Thoracic aorta (tissue), 2 donors: ENCODE data around the gene PITPNM3. TPM values are rescaled to one million over a fixed set of nuclear protein-coding genes. Genes with fewer than 3 reads are reported as not detected.

Source experiments
- ATAC-seq: fragments of 150-250 bp; one replicate; pipeline ENCODE4 v1.8.0; 2017; ENCODE audit warnings: low read depth; ENCODE audit not compliant: insufficient number of reproducible peaks, low FRiP score
- DNase-seq: peaks from one replicate; pipeline ENCODE4 v3.0.0-alpha.2; 2020; ENCODE audit warnings: low spot score
- H3K27ac ChIP-seq, 2 donors: fragments of 200-600 bp; sonication (generic); 1 replicate in 1 of 2; 2 replicates in 1 of 2; pipeline ENCODE4 v1.5.1; 2016; ENCODE audit warnings: mild to moderate bottlenecking in 2 of 2, moderate library complexity in 2 of 2
- H3K27me3 ChIP-seq: fragments of 200-600 bp; sonication (generic); replicated peaks from 2 replicates; pipeline ENCODE4 v1.6.0; 2016; ENCODE audit warnings: mild to moderate bottlenecking; ENCODE audit not compliant: insufficient read depth
- H3K36me3 ChIP-seq: fragments of 200-600 bp; sonication (generic); one replicate; pipeline ENCODE4 v1.5.1; 2016
- H3K4me1 ChIP-seq, 2 donors: fragments of 200-600 bp; sonication (generic); 1 replicate in 1 of 2; 2 replicates in 1 of 2; pipeline versions ENCODE4 v1.5.1 to v1.6.0; 2016; ENCODE audit warnings: low read depth in 2 of 2, mild to moderate bottlenecking in 1 of 2; ENCODE audit not compliant: control insufficient read depth in 1 of 2
- H3K4me3 ChIP-seq: fragments of 200-600 bp; sonication (generic); 2 replicates; pipeline ENCODE4 v1.5.1; 2016; ENCODE audit warnings: mild to moderate bottlenecking
- H3K9me3 ChIP-seq: fragments of 200-600 bp; sonication (generic); 2 replicates; pipeline ENCODE4 v1.5.1; 2016
- CTCF ChIP-seq: fragments of 200-600 bp; sonication (generic); IDR thresholded peaks from one replicate; pipeline ENCODE4 v1.5.1; 2019; ENCODE audit warnings: antibody characterized with exemption
- total RNA-seq, 2 donors: library from RNA; depleted of rRNA; stranded (reverse); fragments of >200 nt; gene quantifications; one replicate each; pipeline versions ENCODE4 v1.1.0 to v1.2.3, GENCODE V29; 2016

Gene PITPNM3
- total RNA-seq, 2 donors from 2014 or later = 1.8 to 3.1 TPM

- Histone ChIP-seq H3K4me3 (no peak overlapping the region), H3K9me3 (no peaks in the 10 kb centered on the region), H3K36me3 (no peaks in the 10 kb centered on the region), H3K4me1 (peaks cover 0 to 16% of the 10 kb centered on the region in 2 donors), H3K27ac (no peak overlapping the region), H3K27me3 (no peaks in the 10 kb centered on the region)
- DNase-seq (no peak), ATAC-seq (no peak)
- TF ChIP-seq CTCF = no peak
Observed at GRCh38 chr17:6442775-6443174, 113.6 kb downstream of the PITPNM3 start.

GRCh38 chr17:6439951-6440350, 116.4 kb downstream of the PITPNM3 start:
- no peak for ATAC-seq
- Histone ChIP-seq H3K4me1 (peaks cover 0 to 15% of the 10 kb centered on the region in 2 donors), H3K27me3 (no peaks in the 10 kb centered on the region), H3K36me3 (no peaks in the 10 kb centered on the region), H3K4me3 (no peak overlapping the region), H3K27ac (no peak overlapping the region), H3K9me3 (no peaks in the 10 kb centered on the region)
- no peak for TF ChIP-seq CTCF
- DNase-seq = no peak

DNA sequence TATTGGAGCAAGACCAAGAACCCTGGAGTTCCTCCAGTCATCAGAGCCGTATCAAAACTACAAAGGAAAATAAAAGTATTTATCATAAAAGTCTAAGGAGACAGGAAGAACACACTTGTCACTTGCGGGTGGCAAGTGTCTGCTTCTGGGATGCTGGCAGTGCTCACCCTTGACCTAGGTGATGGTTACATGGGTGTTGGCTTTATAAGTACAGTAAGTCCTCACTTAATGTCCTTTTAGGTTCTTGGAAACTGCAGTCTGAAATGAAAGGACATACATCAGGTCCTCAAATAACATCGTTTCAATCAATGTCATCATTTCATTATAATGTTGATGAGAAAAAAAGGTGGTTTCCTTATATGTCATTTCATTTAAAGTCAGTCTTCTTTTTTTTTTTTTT, 118.4 kb downstream of the PITPNM3 start:
- no peaks in the 10 kb centered on the region for H3K9me3 ChIP-seq
- no peak for DNase-seq
- no peaks in the 10 kb centered on the region for H3K36me3 ChIP-seq
- no peak overlapping the region for H3K27ac ChIP-seq
- no peaks in the 10 kb centered on the region for H3K4me1 ChIP-seq
- ATAC-seq = no peak
- no peak overlapping the region for H3K4me3 ChIP-seq
- no peak for TF ChIP-seq CTCF
- H3K27me3 ChIP-seq = no peaks in the 10 kb centered on the region

DNA sequence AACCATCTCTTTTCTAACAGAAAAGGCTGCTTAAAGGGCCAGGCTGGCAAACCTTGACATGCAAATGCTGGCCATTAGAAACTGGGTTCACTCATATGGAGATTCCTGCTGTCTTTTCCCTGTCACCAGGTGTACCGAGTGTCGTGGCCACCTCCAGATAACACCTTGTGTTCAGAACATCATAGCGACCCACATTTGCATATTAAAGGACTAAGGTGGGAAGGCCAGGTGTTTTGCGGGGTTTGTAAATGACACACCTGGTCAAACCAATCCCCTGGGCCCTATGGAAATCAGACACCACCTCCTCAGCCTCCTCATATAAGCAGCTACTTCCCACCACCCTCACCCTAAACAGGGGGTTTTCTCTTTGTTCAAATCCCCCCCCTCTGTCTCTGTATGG, 118.9 kb downstream of the PITPNM3 start:
- H3K9me3 ChIP-seq = no peaks in the 10 kb centered on the region
- no peaks in the 10 kb centered on the region for H3K27me3 ChIP-seq
- no peak for TF ChIP-seq CTCF
- no peaks in the 10 kb centered on the region for H3K36me3 ChIP-seq
- no peak overlapping the region for H3K4me3 ChIP-seq
- ATAC-seq = no peak
- H3K27ac ChIP-seq = no peak overlapping the region
- no peak for DNase-seq
- H3K4me1 ChIP-seq = no peaks in the 10 kb centered on the region

GRCh38 chr17:6435968-6436367, 120.4 kb downstream of the PITPNM3 start:
- ATAC-seq (no peak), DNase-seq (no peak)
- no peak overlapping the region for H3K4me3 ChIP-seq
- H3K36me3 ChIP-seq = no peaks in the 10 kb centered on the region
- peak; percentile 82 for TF ChIP-seq CTCF
- no peaks in the 10 kb centered on the region for H3K27me3 ChIP-seq
- H3K9me3 ChIP-seq = peaks cover under 1% of the 10 kb centered on the region
- H3K4me1 ChIP-seq = no peaks in the 10 kb centered on the region
- no peak overlapping the region for H3K27ac ChIP-seq
